Nephron progenitor cell (in vitro differentiated cells): ENCODE measurements around the gene FRMD4A.

ENCODE experiments used
- DNase-seq: peaks from one replicate; pipeline ENCODE4 v3.0.0; 2021
- H3K27ac Mint-ChIP-seq: 2 replicates; pipeline ENCODE4 v1.8.0; 2021; ENCODE audit warnings: mild to moderate bottlenecking, moderate library complexity, mixed read lengths
- H3K27me3 Mint-ChIP-seq: 2 replicates; pipeline ENCODE4 v1.8.0; 2021; ENCODE audit warnings: mild to moderate bottlenecking, low read depth, mixed read lengths; ENCODE audit not compliant: poor library complexity
- H3K36me3 Mint-ChIP-seq: 2 replicates; pipeline ENCODE4 v1.8.0; 2021; ENCODE audit warnings: low read depth, mixed read lengths
- H3K4me1 Mint-ChIP-seq: 2 replicates; pipeline ENCODE4 v1.8.0; 2021; ENCODE audit warnings: mixed read lengths
- H3K4me3 Mint-ChIP-seq: 2 replicates; pipeline ENCODE4 v1.8.0; 2021; ENCODE audit warnings: mild to moderate bottlenecking, moderate library complexity, mixed read lengths
- H3K9me3 Mint-ChIP-seq: 2 replicates; pipeline ENCODE4 v1.8.0; 2021; ENCODE audit warnings: mild to moderate bottlenecking, moderate library complexity, mixed read lengths
- CTCF ChIP-seq: fragments of 200-600 bp; sonication (generic); IDR thresholded peaks from 2 replicates; pipeline ENCODE4 v1.5.0; 2021; ENCODE audit warnings: antibody characterized with exemption

Gene FRMD4A

GRCh38 chr10:13722747-13723653, 607.7 kb downstream of the FRMD4A start:
- H3K9me3 Mint-ChIP-seq = no peaks in the 10 kb centered on the region
- H3K27ac Mint-ChIP-seq = no peak overlapping the region
- H3K4me1 Mint-ChIP-seq = peaks cover 80% of the 10 kb centered on the region
- TF ChIP-seq CTCF = no peak
- H3K4me3 Mint-ChIP-seq = no peak overlapping the region
- no peaks in the 10 kb centered on the region for H3K27me3 Mint-ChIP-seq
- no peak for DNase-seq
- peaks cover 60% of the 10 kb centered on the region for H3K36me3 Mint-ChIP-seq

GRCh38 chr10:13721486-13721885, 609.2 kb downstream of the FRMD4A start:
- Mint-ChIP-seq H3K36me3 (peaks cover 47% of the 10 kb centered on the region), H3K27ac (peak overlapping the region; percentile 82), H3K27me3 (no peaks in the 10 kb centered on the region), H3K4me1 (peaks cover 80% of the 10 kb centered on the region), H3K4me3 (no peak overlapping the region), H3K9me3 (no peaks in the 10 kb centered on the region)
- DNase-seq = no peak
- no peak for TF ChIP-seq CTCF

- peaks cover 80% of the 10 kb centered on the region for H3K4me1 Mint-ChIP-seq
These were observed 610.0 kb downstream of the FRMD4A start for GRCh38 chr10:13720699-13721098.

GRCh38 chr10:13719425-13719824, 611.3 kb downstream of the FRMD4A start:
- H3K4me1 Mint-ChIP-seq = peaks cover 78% of the 10 kb centered on the region
- TF ChIP-seq CTCF = no peak
- no peaks in the 10 kb centered on the region for H3K9me3 Mint-ChIP-seq
- H3K4me3 Mint-ChIP-seq = no peak overlapping the region
- no peak for DNase-seq
- no peaks in the 10 kb centered on the region for H3K27me3 Mint-ChIP-seq
- peak overlapping the region; percentile 98 for H3K27ac Mint-ChIP-seq
- peaks cover 35% of the 10 kb centered on the region for H3K36me3 Mint-ChIP-seq

More at GRCh38 chr10:13720699-13721098, 610.0 kb downstream of the FRMD4A start:
- Mint-ChIP-seq H3K27ac (peak overlapping the region; percentile 59), H3K9me3 (no peaks in the 10 kb centered on the region), H3K36me3 (peaks cover 39% of the 10 kb centered on the region), H3K27me3 (no peaks in the 10 kb centered on the region), H3K4me3 (no peak overlapping the region)
- TF ChIP-seq CTCF = no peak
- DNase-seq = no peak

GRCh38 chr10:13718820-13719219, 611.9 kb downstream of the FRMD4A start:
- no peaks in the 10 kb centered on the region for H3K27me3 Mint-ChIP-seq
- H3K4me1 Mint-ChIP-seq = peaks cover 72% of the 10 kb centered on the region
- no peak for DNase-seq
- no peaks in the 10 kb centered on the region for H3K9me3 Mint-ChIP-seq
- peak overlapping the region; percentile 98 for H3K27ac Mint-ChIP-seq
- no peak for TF ChIP-seq CTCF
- H3K36me3 Mint-ChIP-seq = peaks cover 29% of the 10 kb centered on the region
- H3K4me3 Mint-ChIP-seq = no peak overlapping the region
